ENCODE measurements around the gene DISP2.

Gene DISP2

GRCh38 chr15:40379374-40379773, 21.4 kb downstream of the DISP2 start:
- DNase-seq (ENCODE audit: low read depth): no peak
- no peak overlapping the region for H3K4me3 ChIP-seq (ENCODE audit: control insufficient read depth, low read depth, low read length)

GRCh38 chr15:40379853-40380252, 21.8 kb downstream of the DISP2 start:
- DNase-seq (ENCODE audit: low read depth): peak; percentile 99
- H3K4me3 ChIP-seq (ENCODE audit: control insufficient read depth, low read depth, low read length): no peak overlapping the region
- no peak for TF ChIP-seq CTCF (conservative IDR thresholded peaks at IDR 0.05; ENCODE audit: control insufficient read depth, insufficient read depth, low read depth, low read length)

More at GRCh38 chr15:40379374-40379773, 21.4 kb downstream of the DISP2 start:
- TF ChIP-seq CTCF (conservative IDR thresholded peaks at IDR 0.05; ENCODE audit: control insufficient read depth, insufficient read depth, low read depth, low read length): no peak

GRCh38 chr15:40380636-40381035, 22.6 kb downstream of the DISP2 start:
- DNase-seq (ENCODE audit: low read depth): no peak

GRCh38 chr15:40381818-40382529, 24.0 kb downstream of the DISP2 start:
- DNase-seq (ENCODE audit: low read depth): no peak
- no peak for TF ChIP-seq CTCF (conservative IDR thresholded peaks at IDR 0.05; ENCODE audit: control insufficient read depth, insufficient read depth, low read depth, low read length)

More at GRCh38 chr15:40380636-40381035, 22.6 kb downstream of the DISP2 start:
- no peak overlapping the region for H3K4me3 ChIP-seq (ENCODE audit: control insufficient read depth, low read depth, low read length)
- no peak for TF ChIP-seq CTCF (conservative IDR thresholded peaks at IDR 0.05; ENCODE audit: control insufficient read depth, insufficient read depth, low read depth, low read length)

GRCh38 chr15:40382580-40383456, 24.8 kb downstream of the DISP2 start, which contains the start of gene KNSTRN:
KNSTRN (plus strand) TSS chr15:40382721; CDS start chr15:40382836, 115 bp downstream.
- no peak for TF ChIP-seq CTCF (conservative IDR thresholded peaks at IDR 0.05; ENCODE audit: control insufficient read depth, insufficient read depth, low read depth, low read length)
- H3K4me3 ChIP-seq (ENCODE audit: control insufficient read depth, low read depth, low read length): peak within 1 kb of the TSS; percentile 94

More at GRCh38 chr15:40381818-40382529, 24.0 kb downstream of the DISP2 start:
- no peak overlapping the region for H3K4me3 ChIP-seq (ENCODE audit: control insufficient read depth, low read depth, low read length)

GRCh38 chr15:40386480-40386879, 28.5 kb downstream of the DISP2 start:
- H3K4me3 ChIP-seq (ENCODE audit: control insufficient read depth, low read depth, low read length): no peak overlapping the region
- TF ChIP-seq CTCF (conservative IDR thresholded peaks at IDR 0.05; ENCODE audit: control insufficient read depth, insufficient read depth, low read depth, low read length): no peak
- no peak for DNase-seq (ENCODE audit: low read depth)

More at GRCh38 chr15:40382580-40383456, 24.8 kb downstream of the DISP2 start, which contains the start of gene KNSTRN:
- peak; percentile 94 for DNase-seq (ENCODE audit: low read depth)
